ENCODE results near the gene KRTAP21-1. TPM values are rescaled to one million over a fixed set of nuclear protein-coding genes. Genes with fewer than 3 reads are reported as not detected.

KRTAP21-1 gene
- not detected in 2 replicates for total RNA-seq

GRCh38 chr21:30755328-30755727, at the start of gene KRTAP21-1:
KRTAP21-1 (minus strand) TSS chr21:30755428; CDS start chr21:30755378, 50 bp downstream.

GRCh38 chr21:30747159-30747558, 8.1 kb downstream of the KRTAP21-1 start, which contains the start of gene KRTAP21-2:
KRTAP21-2 (minus strand) TSS chr21:30747259; CDS start chr21:30747202, 57 bp downstream.

DNA sequence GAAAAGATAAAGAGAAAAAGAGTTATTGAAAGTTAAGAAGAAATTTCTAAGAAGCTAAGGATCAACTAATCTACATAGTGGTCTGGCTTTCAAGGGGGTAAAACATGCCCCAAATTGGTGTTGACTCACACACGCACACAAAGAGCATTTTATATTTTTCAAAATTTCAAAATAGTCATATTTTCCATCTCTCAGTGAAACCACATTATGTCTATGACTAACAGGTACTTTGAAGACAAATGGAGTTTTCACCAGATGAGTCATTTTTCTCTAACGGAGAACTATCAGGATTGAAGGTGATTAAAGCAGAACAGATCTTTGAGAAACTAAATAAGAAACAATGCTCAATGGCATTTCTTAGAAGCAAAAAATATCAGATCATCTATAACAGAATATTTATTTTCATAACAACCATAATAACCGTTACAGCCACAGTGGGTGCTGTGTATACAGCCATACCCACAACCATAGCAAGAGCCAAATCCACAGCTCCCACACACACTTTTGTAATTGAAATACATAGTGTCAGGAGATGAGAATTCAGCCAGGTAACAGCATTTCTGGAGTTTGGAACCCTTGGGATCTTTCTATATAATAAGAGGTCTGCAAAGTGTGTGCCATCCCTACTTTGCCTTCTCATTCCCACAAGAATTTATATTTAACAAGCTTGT, 36.9 kb downstream of the KRTAP21-1 start, which contains the start of gene KRTAP21-3:
TSS of gene KRTAP21-3 (minus strand) at position 539 of the 671 bp plus-strand sequence. CDS start at position 521, 18 bp downstream.

Other genes starting within 250 kb of the KRTAP21-1 start
- gene KRTAP19-6, start 213.6 kb downstream of the KRTAP21-1 start, total RNA-seq = not detected in 2 replicates
- not detected in 2 replicates for gene KRTAP19-7, start 194.1 kb downstream of the KRTAP21-1 start, total RNA-seq
- gene KRTAP22-2, start 165.0 kb downstream of the KRTAP21-1 start, total RNA-seq = not detected in 2 replicates
- gene KRTAP6-3, start 163.0 kb downstream of the KRTAP21-1 start, total RNA-seq = not detected in 2 replicates
- not detected in 2 replicates for gene KRTAP6-2, start 156.5 kb downstream of the KRTAP21-1 start, total RNA-seq
- gene KRTAP22-1, start 154.3 kb downstream of the KRTAP21-1 start, total RNA-seq = not detected in 2 replicates
- gene KRTAP6-1, start 141.5 kb downstream of the KRTAP21-1 start, total RNA-seq = not detected in 2 replicates
- gene KRTAP20-1, start 139.0 kb downstream of the KRTAP21-1 start, total RNA-seq = not detected in 2 replicates
- gene KRTAP20-4, start 134.8 kb downstream of the KRTAP21-1 start, total RNA-seq = not detected in 2 replicates
- gene KRTAP20-2, start 120.2 kb downstream of the KRTAP21-1 start, total RNA-seq = not detected in 2 replicates
- not detected in 2 replicates for gene KRTAP20-3, start 112.6 kb downstream of the KRTAP21-1 start, total RNA-seq
- gene KRTAP21-3, start 36.7 kb downstream of the KRTAP21-1 start, total RNA-seq = not detected in 2 replicates
- not detected in 2 replicates for gene KRTAP21-2, start 8.2 kb downstream of the KRTAP21-1 start, total RNA-seq
- not detected in 2 replicates for gene KRTAP8-1, start 57.8 kb upstream of the KRTAP21-1 start, total RNA-seq
- gene KRTAP7-1, start 74.3 kb upstream of the KRTAP21-1 start, total RNA-seq = not detected in 2 replicates
- not detected in 2 replicates for gene KRTAP11-1, start 126.2 kb upstream of the KRTAP21-1 start, total RNA-seq

All from smooth muscle cell of trachea (primary cell).